Endothelial cell of umbilical vein (primary cell): ENCODE measurements around the gene SLC7A4.

Source experiments
- EZH2 ChIP-seq: IDR thresholded peaks from 2 replicates; pipeline ENCODE4 v1.6.1; 2012; ENCODE audit warnings: borderline replicate concordance, low read depth, mild to moderate bottlenecking, moderate library complexity, low read length, inconsistent platforms; ENCODE audit not compliant: severe bottlenecking
- MYC ChIP-seq: IDR thresholded peaks from one replicate; pipeline ENCODE4 v1.6.1; 2011; ENCODE audit warnings: mild to moderate bottlenecking, low read depth, low read length
- POLR2A ChIP-seq: IDR thresholded peaks from 2 replicates; pipeline ENCODE4 v1.6.1; 2012; ENCODE audit warnings: low read depth, mild to moderate bottlenecking, control low read depth, low read length
- POLR2AphosphoS5 ChIP-seq: IDR thresholded peaks from 2 replicates; pipeline ENCODE4 v1.6.1; 2012; ENCODE audit warnings: low read depth, mild to moderate bottlenecking, control low read depth, low read length, moderate library complexity; ENCODE audit not compliant: insufficient read depth
- TF ChIP-seq, protein P1 (sequence below), 2 donors: IDR thresholded peaks; 1 replicate in 1 of 2; 2 replicates in 1 of 2; pipeline ENCODE4 v1.5.1; 2011; ENCODE audit warnings: low read length in 2 of 2, mild to moderate bottlenecking in 2 of 2, moderate library complexity in 2 of 2, control low read depth in 1 of 2, inconsistent platforms in 1 of 2, low read depth in 1 of 2; ENCODE audit not compliant: insufficient read depth in 1 of 2; ENCODE audit errors: extremely low read depth in 1 of 2
- TF ChIP-seq, protein P2 (sequence below): IDR thresholded peaks from 2 replicates; pipeline ENCODE4 v1.6.1; 2011; ENCODE audit not compliant: insufficient read depth, insufficient read length

DNA sequence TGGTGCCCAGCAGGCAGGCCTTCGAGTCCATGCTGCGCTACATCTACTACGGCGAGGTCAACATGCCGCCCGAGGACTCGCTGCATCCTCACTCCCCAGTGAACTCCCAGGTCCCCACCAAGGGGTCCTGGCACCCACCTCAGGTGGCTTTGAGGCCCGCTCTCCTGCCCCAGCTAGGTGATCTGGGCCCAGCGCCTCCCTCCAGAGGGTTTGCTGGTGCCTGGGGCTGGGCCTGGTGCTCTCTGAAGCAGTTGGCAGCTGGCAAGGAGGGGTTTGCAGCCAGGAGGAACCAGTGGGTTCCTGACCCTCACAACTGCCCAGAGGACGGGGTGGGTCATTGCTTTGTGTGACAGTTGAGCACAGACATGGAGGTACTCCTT, 36.3 kb downstream of the SLC7A4 start:
- TF ChIP-seq POLR2A (no peak), MYC (no peak), POLR2AphosphoS5 (no peak), EZH2 (no peak)
- TF ChIP-seq, protein P1, sequence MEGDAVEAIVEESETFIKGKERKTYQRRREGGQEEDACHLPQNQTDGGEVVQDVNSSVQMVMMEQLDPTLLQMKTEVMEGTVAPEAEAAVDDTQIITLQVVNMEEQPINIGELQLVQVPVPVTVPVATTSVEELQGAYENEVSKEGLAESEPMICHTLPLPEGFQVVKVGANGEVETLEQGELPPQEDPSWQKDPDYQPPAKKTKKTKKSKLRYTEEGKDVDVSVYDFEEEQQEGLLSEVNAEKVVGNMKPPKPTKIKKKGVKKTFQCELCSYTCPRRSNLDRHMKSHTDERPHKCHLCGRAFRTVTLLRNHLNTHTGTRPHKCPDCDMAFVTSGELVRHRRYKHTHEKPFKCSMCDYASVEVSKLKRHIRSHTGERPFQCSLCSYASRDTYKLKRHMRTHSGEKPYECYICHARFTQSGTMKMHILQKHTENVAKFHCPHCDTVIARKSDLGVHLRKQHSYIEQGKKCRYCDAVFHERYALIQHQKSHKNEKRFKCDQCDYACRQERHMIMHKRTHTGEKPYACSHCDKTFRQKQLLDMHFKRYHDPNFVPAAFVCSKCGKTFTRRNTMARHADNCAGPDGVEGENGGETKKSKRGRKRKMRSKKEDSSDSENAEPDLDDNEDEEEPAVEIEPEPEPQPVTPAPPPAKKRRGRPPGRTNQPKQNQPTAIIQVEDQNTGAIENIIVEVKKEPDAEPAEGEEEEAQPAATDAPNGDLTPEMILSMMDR (IDR thresholded peaks at IDR 0.05; ENCODE audit: extremely low read depth in 1 of 2, insufficient read depth in 1 of 2, low read depth in 1 of 2, low read length in 2 of 2), result no peak
- TF ChIP-seq, protein P2, sequence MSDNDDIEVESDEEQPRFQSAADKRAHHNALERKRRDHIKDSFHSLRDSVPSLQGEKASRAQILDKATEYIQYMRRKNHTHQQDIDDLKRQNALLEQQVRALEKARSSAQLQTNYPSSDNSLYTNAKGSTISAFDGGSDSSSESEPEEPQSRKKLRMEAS, result no peak
